GM12873 (cell line): ENCODE data around the gene SLC20A1.

ENCODE experiments used
- TF ChIP-seq, protein P1 (sequence below): IDR thresholded peaks from 2 replicates; pipeline ENCODE4 v1.5.1; 2012; ENCODE audit warnings: low read depth, mild to moderate bottlenecking, moderate library complexity, low read length, control low read depth; ENCODE audit not compliant: insufficient read depth; ENCODE audit errors: missing control alignments

The SLC20A1 gene

DNA sequence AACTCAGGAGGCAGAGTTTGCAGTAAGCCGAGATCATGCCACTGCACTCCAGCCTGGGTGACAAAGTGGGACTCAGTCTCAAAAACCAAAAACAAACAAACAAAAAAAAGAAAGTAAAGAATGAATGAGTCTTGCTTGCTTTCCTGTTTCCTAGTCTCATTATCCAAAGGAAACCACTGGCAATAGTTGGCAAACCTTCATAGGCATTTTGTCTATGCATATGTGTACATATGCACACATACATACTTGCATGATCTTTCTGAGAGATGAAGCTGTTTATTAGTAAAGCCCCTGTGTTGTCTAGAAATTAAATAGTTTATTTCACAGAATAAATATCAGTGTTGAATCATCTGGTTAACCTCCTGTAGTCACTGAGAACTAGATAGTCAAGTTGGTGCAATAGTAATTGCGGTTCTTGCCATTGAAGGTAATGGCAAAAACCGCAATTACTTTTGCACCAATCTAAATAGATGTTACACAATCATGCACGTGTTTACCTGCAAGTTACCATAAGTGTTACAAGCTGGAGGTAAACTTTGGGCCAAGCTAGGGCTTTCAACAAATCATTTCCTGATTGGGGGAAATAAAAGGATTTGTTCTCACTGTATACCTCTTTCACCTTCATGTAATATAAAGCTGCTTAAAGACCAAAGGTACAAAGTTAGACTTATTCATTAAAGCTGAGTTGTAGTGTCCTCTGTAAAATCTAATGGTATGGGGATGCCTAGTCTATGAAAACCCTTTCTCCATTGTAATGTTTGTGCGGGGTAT lies 24.7 kb downstream of the SLC20A1 start:
- TF ChIP-seq, protein P1, sequence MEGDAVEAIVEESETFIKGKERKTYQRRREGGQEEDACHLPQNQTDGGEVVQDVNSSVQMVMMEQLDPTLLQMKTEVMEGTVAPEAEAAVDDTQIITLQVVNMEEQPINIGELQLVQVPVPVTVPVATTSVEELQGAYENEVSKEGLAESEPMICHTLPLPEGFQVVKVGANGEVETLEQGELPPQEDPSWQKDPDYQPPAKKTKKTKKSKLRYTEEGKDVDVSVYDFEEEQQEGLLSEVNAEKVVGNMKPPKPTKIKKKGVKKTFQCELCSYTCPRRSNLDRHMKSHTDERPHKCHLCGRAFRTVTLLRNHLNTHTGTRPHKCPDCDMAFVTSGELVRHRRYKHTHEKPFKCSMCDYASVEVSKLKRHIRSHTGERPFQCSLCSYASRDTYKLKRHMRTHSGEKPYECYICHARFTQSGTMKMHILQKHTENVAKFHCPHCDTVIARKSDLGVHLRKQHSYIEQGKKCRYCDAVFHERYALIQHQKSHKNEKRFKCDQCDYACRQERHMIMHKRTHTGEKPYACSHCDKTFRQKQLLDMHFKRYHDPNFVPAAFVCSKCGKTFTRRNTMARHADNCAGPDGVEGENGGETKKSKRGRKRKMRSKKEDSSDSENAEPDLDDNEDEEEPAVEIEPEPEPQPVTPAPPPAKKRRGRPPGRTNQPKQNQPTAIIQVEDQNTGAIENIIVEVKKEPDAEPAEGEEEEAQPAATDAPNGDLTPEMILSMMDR, result no peak

DNA sequence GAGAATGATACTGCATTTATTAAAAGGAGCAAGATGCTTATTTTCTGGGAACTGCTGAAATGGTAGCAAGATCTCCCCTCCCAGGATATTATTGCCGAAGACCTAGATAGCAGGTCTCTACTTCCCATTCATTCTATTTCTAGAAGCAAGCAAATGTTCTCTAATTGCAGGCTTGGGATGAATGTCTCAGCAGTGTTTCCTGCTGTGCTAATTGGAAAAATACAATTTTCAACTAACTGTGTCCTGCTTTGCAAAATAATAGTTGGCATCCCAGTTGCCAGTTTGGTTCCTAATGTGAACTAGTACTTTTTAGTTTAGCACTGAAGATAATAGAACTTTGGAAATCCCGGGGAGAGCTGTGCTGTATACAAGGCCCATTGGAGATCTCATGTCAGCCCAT lies 26.1 kb downstream of the SLC20A1 start:
- TF ChIP-seq, protein P1, result no peak

DNA sequence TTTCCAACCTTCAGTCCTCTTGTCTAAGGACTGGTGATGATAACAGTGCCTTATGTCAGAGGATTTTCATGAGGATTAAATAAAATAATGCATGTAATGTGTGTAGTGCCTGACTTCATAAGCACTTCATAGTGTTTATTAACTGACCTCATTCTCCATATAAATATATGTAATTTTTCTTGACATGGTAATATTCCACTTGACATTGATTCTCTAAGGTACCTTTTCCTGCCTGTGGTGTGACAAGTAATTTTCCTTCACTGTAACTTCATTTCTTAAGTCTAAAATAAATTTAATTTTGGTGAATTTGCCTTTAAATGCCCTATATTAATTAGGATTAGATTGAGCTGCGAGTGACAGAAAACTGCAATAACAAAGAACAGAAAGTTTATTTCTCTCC lies 27.3 kb downstream of the SLC20A1 start:
- TF ChIP-seq, protein P1, result no peak

DNA sequence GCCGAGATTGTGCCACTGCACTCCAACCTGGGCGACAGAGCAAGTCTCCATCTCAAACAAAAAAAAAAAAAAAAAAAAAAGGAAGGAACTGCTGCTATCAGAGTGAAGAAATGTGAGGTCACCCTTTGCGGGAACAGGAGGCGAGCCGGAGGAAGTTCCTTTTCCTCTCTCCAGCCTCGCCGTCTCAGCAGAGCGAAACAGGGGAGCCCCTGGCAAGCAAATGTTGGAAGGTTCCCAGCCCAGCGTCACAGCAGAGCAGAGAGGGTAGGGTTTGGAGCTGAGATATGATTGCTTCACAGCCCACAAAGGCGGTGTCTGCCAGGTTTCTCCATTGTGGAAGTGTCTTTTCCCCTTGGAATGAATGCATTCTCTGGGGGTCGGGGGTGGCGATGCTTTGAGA lies 28.5 kb downstream of the SLC20A1 start:
- TF ChIP-seq, protein P1, result no peak

DNA sequence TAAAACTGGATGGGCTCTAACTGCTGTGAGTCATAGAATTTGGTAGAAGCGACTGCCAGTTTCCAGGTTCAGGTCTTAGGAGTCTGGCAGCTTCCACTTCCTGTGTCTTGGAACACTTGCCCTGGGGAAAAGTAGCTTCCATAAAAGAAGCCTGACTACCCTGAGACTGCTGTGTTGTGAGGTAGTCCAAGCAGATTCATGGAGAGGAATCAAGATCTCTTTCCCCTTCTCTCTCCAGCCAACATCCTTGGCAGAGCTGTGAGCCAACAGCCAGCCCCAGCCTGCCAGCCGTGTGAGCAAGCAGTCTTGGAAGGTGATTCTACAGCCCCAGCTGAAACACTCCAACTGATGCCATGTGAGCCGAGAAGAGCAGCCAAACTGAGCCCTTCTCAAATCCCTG lies 33.7 kb downstream of the SLC20A1 start:
- TF ChIP-seq, protein P1, result no peak

DNA sequence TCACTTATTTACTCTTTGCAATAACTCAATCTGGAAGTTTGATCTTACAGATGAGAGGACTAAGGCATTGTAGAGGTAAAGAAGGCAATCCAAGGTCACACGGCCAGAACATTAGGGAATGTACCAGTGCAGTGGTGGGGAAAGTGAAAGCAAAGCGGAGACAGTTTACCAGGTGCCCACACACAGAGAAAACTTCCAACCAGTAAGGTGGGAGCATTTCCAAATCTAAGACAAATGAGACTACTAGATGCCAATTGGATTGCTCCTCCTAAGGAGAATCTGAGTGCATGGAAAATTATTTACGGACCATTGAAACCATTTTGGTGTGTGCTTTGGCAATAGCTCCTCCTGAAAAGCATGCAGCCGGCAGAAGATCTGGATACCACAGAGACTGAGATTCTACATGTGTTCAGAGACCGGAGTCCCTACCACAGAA lies 34.9 kb downstream of the SLC20A1 start:
- TF ChIP-seq, protein P1, result no peak

DNA sequence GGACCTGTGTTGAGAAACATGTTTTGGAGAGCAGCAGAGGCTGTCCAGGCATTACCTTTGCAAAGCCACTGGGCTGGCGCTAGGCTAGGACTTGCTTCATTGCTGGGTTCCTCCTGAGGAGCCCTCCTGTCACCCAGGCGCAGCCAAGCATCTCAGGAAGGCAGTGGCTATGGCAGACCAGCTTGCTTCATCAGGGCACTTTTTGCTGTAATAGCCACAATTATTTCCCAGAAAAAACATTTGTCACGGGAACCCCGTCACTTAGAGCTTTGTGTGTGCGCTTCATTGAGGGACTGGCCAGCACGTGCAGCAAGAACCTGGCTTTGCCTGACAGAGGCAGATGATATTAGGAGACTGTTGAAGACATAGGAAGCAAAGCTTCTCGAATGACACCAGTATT lies 36.4 kb downstream of the SLC20A1 start:
- TF ChIP-seq, protein P1, result no peak
